Bronchial epithelial cell (primary cell): ENCODE measurements around the gene DSP. TPM values are rescaled to one million over a fixed set of nuclear protein-coding genes. Genes with fewer than 3 reads are reported as not detected.

Experiments used
- DNase-seq: peaks from one replicate; pipeline ENCODE4 v3.0.0-alpha.2; 2010; ENCODE audit warnings: low read depth
- FAIRE-seq: peaks from 2 replicates; lab custom pipeline; 2011; peaks lifted over from hg19 to GRCh38; lab: Jason Lieb, UNC
- H3K27me3 ChIP-seq: 2 replicates; pipeline ENCODE4 v1.5.1; 2011; ENCODE audit warnings: low read length; ENCODE audit not compliant: control insufficient read depth, insufficient read depth
- H3K36me3 ChIP-seq: 2 replicates; pipeline ENCODE4 v1.5.1; 2011; ENCODE audit warnings: low read length; ENCODE audit not compliant: control insufficient read depth, insufficient read depth
- H3K4me3 ChIP-seq: 2 replicates; pipeline ENCODE4 v1.5.1; 2011; ENCODE audit warnings: mild to moderate bottlenecking, low read depth, low read length, control low read depth
- total RNA-seq: library from RNA; depleted of rRNA; stranded (reverse); fragments of >200 nt; gene quantifications from 2 replicates; pipeline ENCODE4 v1.2.1, GENCODE V29; 2014
- TF ChIP-seq, protein P1 (sequence below): IDR thresholded peaks from 2 replicates; pipeline ENCODE4 v1.5.1; 2011; ENCODE audit warnings: mild to moderate bottlenecking, moderate library complexity, low read length, control low read depth, inconsistent platforms; ENCODE audit not compliant: insufficient read depth, severe bottlenecking

DSP gene
- total RNA-seq, 1 donor from 2014 or later, result 394 TPM

DNA sequence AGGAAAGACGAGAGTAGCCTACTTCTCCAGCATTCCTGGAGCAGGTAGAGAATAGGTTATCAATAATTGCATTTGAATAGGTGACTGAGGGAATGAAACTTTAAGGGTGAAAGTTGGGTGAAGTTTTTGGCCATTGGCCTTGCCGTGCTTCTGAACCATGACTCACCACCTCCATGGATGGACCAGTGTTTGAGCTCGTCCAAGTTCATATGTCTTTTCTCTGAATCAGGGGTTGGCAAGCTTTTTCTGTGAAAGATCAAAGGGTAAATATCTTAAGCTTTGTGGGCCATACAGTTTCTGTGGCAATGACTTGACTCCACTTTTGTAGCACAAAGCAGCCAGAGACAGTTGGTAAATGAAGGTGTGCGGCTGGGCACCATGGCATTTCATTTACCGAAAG lies 80.3 kb downstream of the DSP start:
- FAIRE-seq (no peak), DNase-seq (no peak)
- H3K4me3 ChIP-seq, result no peak overlapping the region
- TF ChIP-seq, protein P1, sequence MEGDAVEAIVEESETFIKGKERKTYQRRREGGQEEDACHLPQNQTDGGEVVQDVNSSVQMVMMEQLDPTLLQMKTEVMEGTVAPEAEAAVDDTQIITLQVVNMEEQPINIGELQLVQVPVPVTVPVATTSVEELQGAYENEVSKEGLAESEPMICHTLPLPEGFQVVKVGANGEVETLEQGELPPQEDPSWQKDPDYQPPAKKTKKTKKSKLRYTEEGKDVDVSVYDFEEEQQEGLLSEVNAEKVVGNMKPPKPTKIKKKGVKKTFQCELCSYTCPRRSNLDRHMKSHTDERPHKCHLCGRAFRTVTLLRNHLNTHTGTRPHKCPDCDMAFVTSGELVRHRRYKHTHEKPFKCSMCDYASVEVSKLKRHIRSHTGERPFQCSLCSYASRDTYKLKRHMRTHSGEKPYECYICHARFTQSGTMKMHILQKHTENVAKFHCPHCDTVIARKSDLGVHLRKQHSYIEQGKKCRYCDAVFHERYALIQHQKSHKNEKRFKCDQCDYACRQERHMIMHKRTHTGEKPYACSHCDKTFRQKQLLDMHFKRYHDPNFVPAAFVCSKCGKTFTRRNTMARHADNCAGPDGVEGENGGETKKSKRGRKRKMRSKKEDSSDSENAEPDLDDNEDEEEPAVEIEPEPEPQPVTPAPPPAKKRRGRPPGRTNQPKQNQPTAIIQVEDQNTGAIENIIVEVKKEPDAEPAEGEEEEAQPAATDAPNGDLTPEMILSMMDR, result no peak
- no peaks in the 10 kb centered on the region for H3K27me3 ChIP-seq
- H3K36me3 ChIP-seq, result no peaks in the 10 kb centered on the region

DNA sequence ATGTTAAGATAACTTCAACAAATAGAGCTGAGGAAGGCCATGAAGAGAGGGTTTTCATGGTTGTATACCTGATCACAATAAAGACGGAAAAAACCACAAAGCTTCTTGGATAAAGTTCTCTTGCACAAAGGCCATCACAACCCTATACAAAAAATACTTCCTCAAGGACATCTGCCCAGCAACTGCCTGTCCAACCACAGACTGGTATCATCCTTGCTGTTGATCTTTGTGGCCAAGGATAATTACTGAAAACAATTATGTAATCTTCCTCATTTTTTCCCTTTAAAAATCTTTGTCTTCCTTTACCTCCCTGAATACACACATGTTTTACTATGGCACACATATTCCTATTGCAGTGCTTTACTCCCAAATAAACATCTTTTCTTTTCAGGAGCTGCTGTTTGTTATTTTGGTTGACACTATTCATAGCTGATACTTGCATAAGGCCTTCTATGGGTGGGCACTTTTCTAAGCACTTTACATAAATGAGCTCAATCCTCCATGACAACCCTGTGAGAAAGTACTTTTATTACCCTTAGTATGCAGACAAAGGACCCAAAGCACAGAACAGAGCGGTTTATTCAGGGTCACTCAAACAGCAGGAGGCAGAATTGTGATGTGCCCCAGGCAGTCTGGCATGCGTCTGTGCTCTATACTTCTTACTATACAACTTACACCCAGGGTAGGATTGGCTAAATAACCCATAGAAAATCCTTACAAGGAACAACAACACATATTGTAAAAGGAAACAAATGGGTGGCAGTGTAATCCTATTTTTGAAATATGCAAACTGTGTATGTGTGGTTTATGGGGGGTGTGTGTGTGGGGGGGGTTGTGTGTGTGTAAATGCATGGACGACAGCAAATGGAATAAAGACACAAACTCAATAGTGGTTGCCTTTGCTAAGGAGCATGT lies 83.6 kb downstream of the DSP start:
- TF ChIP-seq, protein P1, result no peak
- no peak for FAIRE-seq

DNA sequence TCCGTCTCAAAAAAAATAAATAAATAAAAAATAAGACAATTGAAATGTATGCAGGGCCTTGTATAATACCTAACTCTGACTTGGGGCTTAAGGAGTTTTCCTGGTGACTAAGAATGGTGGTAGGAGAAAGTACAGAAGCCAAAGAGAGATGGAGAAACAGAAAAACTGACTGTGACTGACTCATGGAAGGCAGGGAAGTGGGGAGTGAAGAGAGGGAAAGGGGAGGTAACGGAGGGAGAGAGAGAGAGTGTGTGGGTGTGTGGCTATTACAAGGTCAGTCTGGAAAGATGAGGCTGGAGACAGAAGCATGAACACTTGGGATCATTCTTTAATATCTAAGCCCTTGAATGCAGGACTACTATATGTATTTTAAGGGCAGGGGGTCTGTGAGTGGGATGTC lies 87.0 kb downstream of the DSP start:
- Histone ChIP-seq H3K27me3 (no peaks in the 10 kb centered on the region), H3K4me3 (no peak overlapping the region), H3K36me3 (no peaks in the 10 kb centered on the region)
- DNase-seq (peak; percentile 12), FAIRE-seq (no peak)
- TF ChIP-seq, protein P1, result no peak

More for the DNA sequence above, 83.6 kb downstream of the DSP start:
- H3K36me3 ChIP-seq, result no peaks in the 10 kb centered on the region
- no peak overlapping the region for H3K4me3 ChIP-seq
- DNase-seq, result no peak
- H3K27me3 ChIP-seq, result no peaks in the 10 kb centered on the region

DNA sequence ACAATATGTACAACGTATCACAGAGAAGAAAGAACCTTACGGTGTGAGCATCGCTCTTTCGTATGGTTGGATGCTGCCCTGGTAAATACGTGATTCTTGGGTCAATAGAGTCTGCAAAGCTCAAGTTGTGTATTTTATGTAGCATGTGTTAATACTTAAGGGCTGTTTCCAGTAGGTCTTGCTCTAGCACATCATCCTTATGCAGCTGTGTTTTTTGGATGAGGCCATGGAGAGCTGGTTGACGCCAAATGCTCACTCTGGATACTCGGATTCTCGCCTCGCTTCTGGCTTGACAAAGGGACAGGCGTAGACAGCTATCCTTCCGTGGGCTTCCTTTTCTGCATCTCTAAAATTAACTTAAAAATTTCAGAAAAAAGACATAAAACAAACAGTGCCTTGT lies 87.4 kb downstream of the DSP start:
- Histone ChIP-seq H3K4me3 (no peak overlapping the region), H3K27me3 (no peaks in the 10 kb centered on the region), H3K36me3 (no peaks in the 10 kb centered on the region)
- TF ChIP-seq, protein P1, result no peak
- DNase-seq (no peak), FAIRE-seq (no peak)

DNA sequence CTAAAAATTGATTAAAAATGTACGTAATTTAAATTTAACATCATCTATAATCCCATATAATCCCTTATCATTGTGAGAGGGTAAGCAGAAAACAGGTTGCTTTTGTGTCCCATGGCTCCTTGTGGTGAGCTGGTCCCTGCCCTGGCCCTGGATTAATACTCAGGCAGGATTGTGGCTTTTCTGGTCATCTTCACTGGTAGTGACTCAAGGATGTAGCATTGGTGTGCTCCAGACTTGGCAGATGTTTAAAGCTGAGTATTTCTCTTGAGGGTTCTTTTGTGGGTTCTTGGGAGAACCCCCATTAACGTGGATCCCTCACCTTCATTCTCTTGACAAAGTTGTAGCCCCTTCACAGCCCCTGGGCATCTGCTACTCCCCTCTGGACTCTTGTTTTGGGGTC lies 87.8 kb downstream of the DSP start:
- no peaks in the 10 kb centered on the region for H3K36me3 ChIP-seq
- no peak for FAIRE-seq
- TF ChIP-seq, protein P1, result no peak

More for the DNA sequence above, 87.8 kb downstream of the DSP start:
- Histone ChIP-seq H3K4me3 (no peak overlapping the region), H3K27me3 (no peaks in the 10 kb centered on the region)
- DNase-seq, result no peak
